AG04450 (cell line): Measurements from ENCODE around the gene PIANP. TPM values are rescaled to one million over a fixed set of nuclear protein-coding genes. Genes with fewer than 3 reads are reported as not detected.

Experiments
- CTCF ChIA-PET: fragments of 300-600, 350-600 bp; formaldehyde crosslinking; extraction: SDS; loops from one replicate; lab custom pipeline; 2022; ENCODE audit warnings: antibody characterized with exemption, inconsistent platforms; lab: Charles Lee
- POLR2A ChIA-PET: fragments of 350-600 bp; formaldehyde crosslinking; extraction: SDS; loops from one replicate; lab custom pipeline; 2021; ENCODE audit warnings: antibody characterized with exemption, inconsistent platforms; lab: Yijun Ruan, JAX
- DNase-seq: peaks from one replicate; pipeline ENCODE4 v3.0.0-alpha.2; 2011; ENCODE audit warnings: low read depth, low spot score
- H3K27ac ChIP-seq: one replicate; pipeline ENCODE4 v1.5.1; 2012; ENCODE audit warnings: low read depth, low read length, control low read depth
- H3K27me3 ChIP-seq: one replicate; pipeline ENCODE4 v1.6.0; 2012; ENCODE audit warnings: low read length; ENCODE audit not compliant: control insufficient read depth, insufficient read depth
- H3K4me3 ChIP-seq: 2 replicates; pipeline ENCODE4 v1.5.1; 2011; ENCODE audit warnings: mild to moderate bottlenecking, low read depth, low read length, control low read depth
- H3K9me3 ChIP-seq: 2 replicates; pipeline ENCODE4 v1.5.1; 2012; ENCODE audit warnings: low read length; ENCODE audit not compliant: control insufficient read depth, insufficient read depth
- CTCF ChIP-seq: IDR thresholded peaks from 2 replicates; pipeline ENCODE4 v1.5.1; 2011; ENCODE audit warnings: low read depth, low read length, control low read depth, inconsistent platforms
- polyA plus RNA-seq: library from polyadenylated mRNA; depleted of rRNA; stranded (reverse); fragments of >200 nt; gene quantifications from 2 replicates; pipeline ENCODE4 v1.2.3, GENCODE V29; 2011

The PIANP gene
- polyA plus RNA-seq, 1 experiment, result 1.2 TPM

GRCh38 chr12:6701078-6701768 lies 608 bp upstream of the PIANP start:
- no peak overlapping the region for H3K27ac ChIP-seq
- ChIA-PET CTCF (no interaction called here), POLR2A (no interaction called here)
- peaks cover 3% of the 10 kb centered on the region for H3K27me3 ChIP-seq
- TF ChIP-seq CTCF, result no peak
- H3K4me3 ChIP-seq, result peak overlapping the region; percentile 76
- no peaks in the 10 kb centered on the region for H3K9me3 ChIP-seq
- no peak for DNase-seq

GRCh38 chr12:6699989-6700645 lies 498 bp downstream of the PIANP start:
- TF ChIP-seq CTCF, result no peak
- peaks cover 3% of the 10 kb centered on the region for H3K27me3 ChIP-seq
- peak overlapping the region; percentile 76 for H3K4me3 ChIP-seq
- H3K9me3 ChIP-seq, result no peaks in the 10 kb centered on the region
- H3K27ac ChIP-seq, result no peak overlapping the region
- ChIA-PET POLR2A (interaction anchor here (0.6 to 1.2 kb wide), 5 partner anchors 8 to 158 kb away, joined by 3 to 18 read pairs (median 4); partner anchors contain the start of genes COPS7A, NOP2 and ZNF384), CTCF (interaction anchor here (0.6 to 2.6 kb wide), 3 partner anchors 10 to 172 kb away, joined by 3 to 12 read pairs (median 3); no protein-coding TSS in a partner anchor)
- DNase-seq, result no peak

- H3K4me3 ChIP-seq, result peak overlapping the region; percentile 76
- POLR2A ChIA-PET, result interaction anchor here (0.6 to 1.5 kb wide), 7 partner anchors 8 to 158 kb away, joined by 3 to 18 read pairs (median 4); partner anchors contain the start of genes COPS7A, NOP2 and ZNF384
- no peak for DNase-seq
- TF ChIP-seq CTCF, result no peak
- H3K27ac ChIP-seq, result no peak overlapping the region
- CTCF ChIA-PET, result interaction anchor here (1.2 to 2.6 kb wide), 4 partner anchors 10 to 173 kb away, joined by 3 to 12 read pairs (median 6); partner anchors contain the start of genes MLF2 and ZNF384
- H3K9me3 ChIP-seq, result no peaks in the 10 kb centered on the region
- peaks cover 3% of the 10 kb centered on the region for H3K27me3 ChIP-seq
These were observed 1.2 kb downstream of the PIANP start for GRCh38 chr12:6699259-6699988.

- Histone ChIP-seq H3K4me3 (no peak overlapping the region), H3K27me3 (peaks cover 3% of the 10 kb centered on the region), H3K9me3 (no peaks in the 10 kb centered on the region), H3K27ac (no peak overlapping the region)
- no peak for DNase-seq
- POLR2A ChIA-PET, result interaction anchor here (1.2 to 1.5 kb wide), 2 partner anchors 9 to 25 kb away, joined by 5 to 10 read pairs; partner anchors contain the start of genes COPS7A and ZNF384
- CTCF ChIA-PET, result interaction anchor here (0.5 to 2.6 kb wide), 8 partner anchors 9 to 145 kb away, joined by 3 to 12 read pairs (median 4); partner anchors contain the start of genes MLF2 and ZNF384
- no peak for TF ChIP-seq CTCF
These were observed 2.1 kb downstream of the PIANP start for GRCh38 chr12:6698352-6699046.
